BLaER1 treated with 17β-estradiol and CSF1 and Interleukin-3, amounts not matched to agents 10 nM and 100 nM (cell line): ENCODE measurements around the gene TMEM123.

Experiments
- H3K27ac ChIP-seq, 11 experiments: shearing (Covaris generic); formaldehyde crosslinking; 2 replicates each; pipeline ENCODE4 v1.8.1; 2022
- H3K27me3 ChIP-seq, 11 experiments: shearing (Covaris generic); formaldehyde crosslinking; 2 replicates each; pipeline ENCODE4 v1.8.1; 2022
- H3K36me3 ChIP-seq, 11 experiments: shearing (Covaris generic); formaldehyde crosslinking; 2 replicates each; pipeline ENCODE4 v1.8.1; 2022
- H3K4me1 ChIP-seq, 10 experiments: shearing (Covaris generic); formaldehyde crosslinking; 2 replicates each; pipeline ENCODE4 v1.8.1; 2022
- H3K4me2 ChIP-seq, 11 experiments: shearing (Covaris generic); formaldehyde crosslinking; 2 replicates each; pipeline ENCODE4 v1.8.1; 2022
- H3K4me3 ChIP-seq, 10 experiments: shearing (Covaris generic); formaldehyde crosslinking; 2 replicates each; pipeline ENCODE4 v1.8.1; 2022
- H3K9ac ChIP-seq, 11 experiments: shearing (Covaris generic); formaldehyde crosslinking; 2 replicates each; pipeline ENCODE4 v1.8.1; 2022
- H3K9me3 ChIP-seq, 11 experiments: shearing (Covaris generic); formaldehyde crosslinking; replicated peaks in 1 of 11; 2 replicates each; pipeline ENCODE4 v1.8.1; 2022
- H4K20me1 ChIP-seq, 11 experiments: shearing (Covaris generic); formaldehyde crosslinking; 2 replicates each; pipeline ENCODE4 v1.8.1; 2022
- Cebpa-rat ChIP-seq, 11 experiments: shearing (Covaris generic); IDR thresholded peaks; 2 replicates each; pipeline ENCODE4 v1.8.1; 2022

TMEM123 gene

DNA sequence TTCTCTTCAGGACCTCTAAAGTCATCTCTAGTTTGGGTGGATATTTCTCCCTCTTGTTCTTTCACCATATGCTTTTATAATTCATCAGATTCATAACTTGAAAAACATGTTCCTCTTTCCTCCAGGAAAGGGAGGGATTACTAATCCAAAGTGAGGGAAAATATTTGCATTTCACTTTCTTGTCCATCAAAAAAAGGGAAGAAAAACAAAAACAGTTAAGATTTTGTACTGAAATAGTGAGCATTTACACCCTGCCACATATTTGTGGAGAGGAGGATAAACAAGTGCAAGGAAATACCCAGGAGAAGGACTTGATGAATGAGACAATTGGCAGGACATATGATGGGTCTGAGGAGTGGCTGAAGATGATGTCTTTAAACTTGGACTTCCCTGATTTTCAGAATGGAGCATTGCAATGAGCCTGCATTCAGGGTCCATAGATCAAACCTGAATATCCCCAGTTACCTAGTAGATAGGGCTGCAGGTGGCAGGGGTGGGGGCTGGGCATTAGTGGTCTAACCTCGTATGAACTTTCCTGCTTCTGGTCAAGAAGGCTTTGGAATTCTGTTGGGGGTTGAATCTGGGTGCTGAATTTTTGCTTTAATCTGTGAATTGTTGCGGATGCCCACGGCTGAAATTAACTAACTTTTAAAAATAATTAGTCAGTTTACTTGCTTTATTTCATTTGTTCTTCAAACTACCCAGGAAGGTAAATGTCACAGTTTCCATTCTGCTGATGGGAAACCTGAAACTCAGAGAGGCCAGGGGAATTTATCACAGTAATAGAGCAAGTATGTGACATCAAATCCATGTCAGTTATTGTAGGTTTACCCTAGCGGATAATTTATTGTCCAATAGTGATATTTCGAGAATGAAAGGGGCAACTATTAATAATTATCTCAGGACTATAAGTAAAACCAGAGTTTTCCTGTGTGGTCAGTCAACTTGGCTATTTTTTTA, 36.9 kb upstream of the TMEM123 start:
- Histone ChIP-seq H3K4me3 (no peak overlapping the region), H3K36me3 (no peaks in the 10 kb centered on the region), H3K27ac (0 out of 22 replicates have a peak overlapping the region, but pooled peaks of 1 of the 11 experiments have one; percentile 28), H3K4me2 (peak overlapping the region in 4 of 11 experiments; percentile 8 to 85 (median 65); a peak in 8 of 22 replicates), H3K9me3 (0 out of 22 replicates have a peak, but pooled peaks cover 0 to 3% (median 0%) of the 10 kb centered on the region in 11 experiments), H4K20me1 (no peaks in the 10 kb centered on the region), H3K9ac (no peak overlapping the region), H3K4me1 (peaks cover 0 to 30% (median 8%) of the 10 kb centered on the region in 10 experiments; a peak in 14 of 20 replicates), H3K27me3 (no peaks in the 10 kb centered on the region)
- TF ChIP-seq Cebpa-rat (IDR thresholded peaks at IDR 0.05) = no peak

- no peak overlapping the region for H3K9ac ChIP-seq
- no peak overlapping the region for H3K27ac ChIP-seq
- H3K27me3 ChIP-seq = no peaks in the 10 kb centered on the region
- 0 out of 22 replicates have a peak, but pooled peaks cover 0 to 3% (median 0%) of the 10 kb centered on the region in 11 experiments for H3K9me3 ChIP-seq
- peak overlapping the region in 2 of 11 experiments; percentile 69 to 85; a peak in 2 of 22 replicates for H3K4me2 ChIP-seq
- H3K4me3 ChIP-seq = no peak overlapping the region
- H3K36me3 ChIP-seq = no peaks in the 10 kb centered on the region
- no peak for TF ChIP-seq Cebpa-rat (IDR thresholded peaks at IDR 0.05)
- no peaks in the 10 kb centered on the region for H4K20me1 ChIP-seq
- H3K4me1 ChIP-seq = peaks cover 0 to 30% (median 8%) of the 10 kb centered on the region in 10 experiments; a peak in 14 of 20 replicates
These were observed 35.6 kb upstream of the TMEM123 start for GRCh38 chr11:102488208-102488607.

- Histone ChIP-seq H3K36me3 (no peaks in the 10 kb centered on the region), H3K9me3 (0 out of 22 replicates have a peak, but pooled peaks cover 0 to 3% (median 0%) of the 10 kb centered on the region in 11 experiments), H3K4me3 (no peak overlapping the region), H3K27ac (no peak overlapping the region), H3K9ac (no peak overlapping the region), H4K20me1 (no peaks in the 10 kb centered on the region), H3K4me1 (peaks cover 0 to 30% (median 0%) of the 10 kb centered on the region in 10 experiments; a peak in 8 of 20 replicates), H3K27me3 (no peaks in the 10 kb centered on the region), H3K4me2 (peak overlapping the region in 2 of 11 experiments; percentile 18 to 23; a peak in 1 of 22 replicates)
- TF ChIP-seq Cebpa-rat (IDR thresholded peaks at IDR 0.05) = no peak
These were observed 34.6 kb upstream of the TMEM123 start for GRCh38 chr11:102487214-102487613.

DNA sequence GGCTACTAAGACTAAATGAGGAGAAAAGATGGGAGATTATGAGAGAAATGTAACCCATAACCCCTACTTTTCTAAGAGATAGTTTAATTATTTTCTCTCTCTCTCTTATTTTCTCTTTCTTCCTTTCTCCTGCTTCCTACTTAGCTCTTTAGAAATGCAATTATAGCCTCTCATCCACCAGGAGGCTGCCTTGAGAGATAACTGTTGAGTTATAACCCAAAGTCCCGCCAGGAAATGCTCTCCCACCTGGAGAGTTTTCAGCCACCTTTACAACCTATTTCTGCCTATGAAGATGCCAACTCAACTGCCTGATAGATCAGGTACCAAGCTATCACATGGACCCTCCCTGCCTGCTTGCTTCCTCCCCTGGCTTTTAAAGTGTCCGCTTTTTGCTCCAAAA, 34.0 kb upstream of the TMEM123 start:
- Histone ChIP-seq H3K9me3 (0 out of 22 replicates have a peak, but pooled peaks cover 0 to 3% (median 0%) of the 10 kb centered on the region in 11 experiments), H3K4me2 (no peak overlapping the region), H3K27ac (no peak overlapping the region), H3K4me1 (peaks cover 0 to 30% (median 0%) of the 10 kb centered on the region in 10 experiments; a peak in 8 of 20 replicates), H3K27me3 (no peaks in the 10 kb centered on the region), H3K36me3 (no peaks in the 10 kb centered on the region), H3K9ac (no peak overlapping the region), H4K20me1 (no peaks in the 10 kb centered on the region), H3K4me3 (no peak overlapping the region)
- no peak for TF ChIP-seq Cebpa-rat (IDR thresholded peaks at IDR 0.05)

GRCh38 chr11:102485095-102485722, 32.6 kb upstream of the TMEM123 start:
- H3K27me3 ChIP-seq = no peaks in the 10 kb centered on the region
- H4K20me1 ChIP-seq = no peaks in the 10 kb centered on the region
- H3K4me1 ChIP-seq = peaks cover 0 to 29% (median 0%) of the 10 kb centered on the region in 10 experiments; a peak in 8 of 20 replicates
- no peaks in the 10 kb centered on the region for H3K36me3 ChIP-seq
- no peak for TF ChIP-seq Cebpa-rat (IDR thresholded peaks at IDR 0.05)
- H3K9me3 ChIP-seq = 0 out of 22 replicates have a peak, but pooled peaks cover 0 to 3% (median 0%) of the 10 kb centered on the region in 11 experiments
- no peak overlapping the region for H3K4me3 ChIP-seq
- H3K9ac ChIP-seq = no peak overlapping the region
- H3K4me2 ChIP-seq = no peak overlapping the region
- no peak overlapping the region for H3K27ac ChIP-seq

- Histone ChIP-seq H3K27ac (no peak overlapping the region), H3K4me3 (no peak overlapping the region), H3K4me1 (peaks cover 0 to 19% (median 0%) of the 10 kb centered on the region in 10 experiments; a peak in 7 of 20 replicates), H3K4me2 (no peak overlapping the region), H3K9ac (no peak overlapping the region), H3K36me3 (no peaks in the 10 kb centered on the region), H3K9me3 (0 out of 22 replicates have a peak, but pooled peaks cover 0 to 3% (median 0%) of the 10 kb centered on the region in 11 experiments), H3K27me3 (no peaks in the 10 kb centered on the region), H4K20me1 (no peaks in the 10 kb centered on the region)
- no peak for TF ChIP-seq Cebpa-rat (IDR thresholded peaks at IDR 0.05)
These were observed 29.9 kb upstream of the TMEM123 start for GRCh38 chr11:102482433-102482832.

DNA sequence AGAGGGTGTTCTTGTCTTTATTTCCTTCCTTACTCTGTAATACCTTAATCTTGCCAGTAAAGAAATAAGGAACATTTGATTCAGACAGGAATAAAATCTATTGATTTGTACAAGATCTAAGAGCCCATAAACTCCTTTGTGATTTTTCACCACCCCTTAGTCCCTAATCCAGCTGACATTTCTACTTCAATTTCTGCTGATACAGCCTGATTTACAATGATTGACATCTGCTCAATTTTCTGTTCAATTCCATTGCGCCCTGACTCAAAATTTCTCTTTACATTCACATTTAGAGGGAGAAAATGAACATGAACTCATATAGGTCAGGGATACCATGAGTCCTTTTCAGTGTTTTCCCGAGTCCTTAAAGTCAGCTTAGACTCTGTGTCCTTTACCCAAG, 27.2 kb upstream of the TMEM123 start:
- Histone ChIP-seq H3K4me2 (no peak overlapping the region), H3K9me3 (no peaks in the 10 kb centered on the region), H3K36me3 (no peaks in the 10 kb centered on the region), H4K20me1 (no peaks in the 10 kb centered on the region), H3K9ac (no peak overlapping the region), H3K27me3 (no peaks in the 10 kb centered on the region), H3K4me1 (peaks cover 0 to 24% (median 12%) of the 10 kb centered on the region in 10 experiments; a peak in 14 of 20 replicates), H3K27ac (no peak overlapping the region), H3K4me3 (no peak overlapping the region)
- TF ChIP-seq Cebpa-rat (IDR thresholded peaks at IDR 0.05) = no peak

DNA sequence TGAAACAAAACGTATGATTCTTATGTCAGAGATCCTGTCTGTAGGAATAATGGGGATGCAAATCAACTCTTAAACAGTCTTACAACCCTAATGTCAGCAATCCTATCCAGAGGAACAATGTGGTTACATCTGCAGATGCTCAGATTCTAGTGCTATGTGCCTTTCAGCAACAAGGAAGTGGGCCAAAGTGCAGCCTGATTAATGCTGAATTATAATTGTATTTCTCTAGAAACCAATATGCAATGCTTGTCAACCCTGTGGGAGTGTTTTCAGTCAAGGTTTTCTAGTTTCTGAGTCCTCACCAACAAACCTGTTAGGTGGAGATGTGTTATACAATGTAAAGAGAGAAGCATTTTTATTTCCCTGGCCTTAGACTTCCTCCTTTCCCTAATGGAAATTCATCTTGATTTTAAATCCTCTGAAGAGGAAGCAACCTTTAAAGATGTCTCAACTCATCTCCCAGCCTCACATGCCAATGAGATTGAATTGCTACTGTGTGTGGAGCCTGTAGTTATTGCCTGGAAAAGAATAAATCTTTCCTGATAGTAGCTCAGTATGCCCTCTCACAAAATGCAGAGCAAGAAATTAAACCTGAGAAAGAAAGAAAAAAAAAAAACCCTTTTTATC, 26.2 kb upstream of the TMEM123 start:
- no peak overlapping the region for H3K27ac ChIP-seq
- H3K4me1 ChIP-seq = peaks cover 0 to 24% (median 12%) of the 10 kb centered on the region in 10 experiments; a peak in 14 of 20 replicates
- H3K27me3 ChIP-seq = no peaks in the 10 kb centered on the region
- no peaks in the 10 kb centered on the region for H3K9me3 ChIP-seq
- no peaks in the 10 kb centered on the region for H3K36me3 ChIP-seq
- H3K4me2 ChIP-seq = peak overlapping the region in 3 of 11 experiments; percentile 4 to 16 (median 7); a peak in 4 of 22 replicates
- no peak overlapping the region for H3K9ac ChIP-seq
- TF ChIP-seq Cebpa-rat (IDR thresholded peaks at IDR 0.05) = no peak
- no peak overlapping the region for H3K4me3 ChIP-seq
- H4K20me1 ChIP-seq = no peaks in the 10 kb centered on the region
